ENCODE data around the gene CCR8. TPM values are rescaled to one million over a fixed set of nuclear protein-coding genes. Genes with fewer than 3 reads are reported as not detected.

Gene CCR8, protein sequence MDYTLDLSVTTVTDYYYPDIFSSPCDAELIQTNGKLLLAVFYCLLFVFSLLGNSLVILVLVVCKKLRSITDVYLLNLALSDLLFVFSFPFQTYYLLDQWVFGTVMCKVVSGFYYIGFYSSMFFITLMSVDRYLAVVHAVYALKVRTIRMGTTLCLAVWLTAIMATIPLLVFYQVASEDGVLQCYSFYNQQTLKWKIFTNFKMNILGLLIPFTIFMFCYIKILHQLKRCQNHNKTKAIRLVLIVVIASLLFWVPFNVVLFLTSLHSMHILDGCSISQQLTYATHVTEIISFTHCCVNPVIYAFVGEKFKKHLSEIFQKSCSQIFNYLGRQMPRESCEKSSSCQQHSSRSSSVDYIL
- not detected in 2 replicates for total RNA-seq (2014; rRNA removed; shearing (Covaris generic))

DNA sequence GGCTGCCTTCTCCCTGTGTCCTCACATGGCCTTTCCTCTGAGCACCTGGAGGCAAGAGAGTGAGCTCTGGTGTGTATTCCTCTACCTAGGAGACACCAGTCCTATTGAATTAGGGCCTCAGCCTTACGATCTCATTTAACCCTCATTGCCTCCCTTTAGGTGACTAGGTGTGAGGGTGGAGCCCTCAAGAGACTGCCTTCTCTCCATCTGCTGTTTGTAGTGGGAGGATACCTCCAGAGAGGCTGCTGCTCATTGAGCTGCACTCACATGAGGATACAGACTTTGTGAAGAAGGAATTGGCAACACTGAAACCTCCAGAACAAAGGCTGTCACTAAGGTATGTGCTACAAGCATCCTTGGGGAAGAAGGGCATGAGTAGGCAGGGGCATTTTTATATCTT, at the start of gene CCR8:
TSS of gene CCR8 (plus strand) at position 217 of the 400 bp plus-strand sequence. CDS start 2,623 bp downstream, outside the sequence.
- no peak for DNase-seq (ENCODE audit: low read depth)

DNA sequence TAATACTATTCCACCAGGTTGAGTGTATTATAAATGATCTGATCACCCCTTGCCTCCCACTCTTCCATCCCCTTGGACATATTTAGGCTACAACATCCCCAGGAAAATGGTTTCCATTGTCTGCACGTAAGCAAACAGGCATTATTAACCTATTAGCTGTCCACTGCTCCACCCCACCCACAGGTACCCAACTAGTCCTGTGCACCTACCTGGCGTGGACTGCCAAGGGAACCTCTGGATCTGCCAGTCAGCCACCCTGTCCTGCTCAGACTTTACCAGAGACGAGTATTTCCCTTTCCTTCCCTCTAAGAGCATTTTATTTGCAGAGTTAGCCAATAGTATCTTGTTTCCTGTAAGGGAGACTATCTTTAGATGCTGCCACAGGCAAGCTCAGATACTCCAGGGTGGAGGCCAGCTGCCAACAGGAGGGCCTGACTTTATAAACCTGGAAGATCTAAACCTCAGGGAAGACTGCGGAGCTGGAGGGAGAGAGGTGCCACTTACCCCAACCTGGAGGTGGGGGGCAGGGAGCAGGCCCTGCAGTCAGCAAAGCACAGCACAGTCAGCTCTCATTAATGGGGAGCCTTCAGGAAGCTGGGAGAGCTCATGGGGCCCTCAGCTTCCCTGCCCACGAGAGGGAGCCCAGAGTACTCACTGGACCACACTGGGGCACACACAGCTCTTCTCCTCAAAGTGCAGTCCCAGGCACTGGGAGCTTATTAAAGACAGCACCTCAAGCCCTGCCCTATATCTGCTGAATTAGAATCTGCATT, 49.6 kb upstream of the CCR8 start, which contains the start of gene CX3CR1:
TSS of gene CX3CR1 (minus strand) at position 292 of the 773 bp plus-strand sequence. CDS start 13,527 bp downstream, outside the sequence.
- DNase-seq (ENCODE audit: low read depth), result no peak

DNA sequence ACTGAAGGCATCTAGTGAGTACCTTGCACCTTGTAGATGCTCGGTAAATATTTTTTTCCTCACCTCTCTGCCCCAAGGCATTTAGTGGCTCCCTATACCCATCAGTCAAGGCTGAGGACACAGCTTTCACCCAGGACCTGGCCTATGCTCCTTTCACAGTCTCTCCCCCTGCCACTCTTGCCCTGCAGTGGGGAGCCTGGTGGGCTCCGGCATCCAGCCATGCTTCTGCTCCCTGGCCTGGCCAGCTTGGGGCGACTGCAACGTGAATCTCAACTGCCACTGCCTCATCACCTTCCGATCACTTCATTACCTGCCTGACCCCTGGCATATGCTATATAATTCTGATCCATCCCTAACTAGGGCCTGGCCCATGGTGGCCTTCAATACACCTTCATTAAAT, 48.9 kb upstream of the CCR8 start:
- DNase-seq (ENCODE audit: low read depth), result no peak

DNA sequence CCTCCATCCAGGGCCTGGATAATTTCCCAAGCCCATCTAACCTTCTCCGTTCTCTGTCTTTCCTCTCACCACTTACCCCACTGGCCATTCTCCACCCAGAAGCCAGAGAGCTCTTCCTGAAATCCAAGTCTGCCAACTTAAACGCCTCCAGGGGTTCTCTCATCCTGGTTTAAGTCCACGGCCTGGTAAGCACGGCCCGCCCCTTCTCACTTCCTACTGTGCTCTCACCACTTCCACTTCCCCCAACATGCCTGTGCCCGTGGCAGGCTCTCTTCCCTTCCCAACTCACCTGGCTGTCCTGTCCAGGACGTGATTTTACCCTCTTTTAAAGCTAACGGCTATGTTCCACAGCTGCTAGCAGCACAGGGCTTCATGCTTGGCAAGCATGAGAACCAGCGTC, 48.0 kb upstream of the CCR8 start:
- no peak for DNase-seq (ENCODE audit: low read depth)

DNA sequence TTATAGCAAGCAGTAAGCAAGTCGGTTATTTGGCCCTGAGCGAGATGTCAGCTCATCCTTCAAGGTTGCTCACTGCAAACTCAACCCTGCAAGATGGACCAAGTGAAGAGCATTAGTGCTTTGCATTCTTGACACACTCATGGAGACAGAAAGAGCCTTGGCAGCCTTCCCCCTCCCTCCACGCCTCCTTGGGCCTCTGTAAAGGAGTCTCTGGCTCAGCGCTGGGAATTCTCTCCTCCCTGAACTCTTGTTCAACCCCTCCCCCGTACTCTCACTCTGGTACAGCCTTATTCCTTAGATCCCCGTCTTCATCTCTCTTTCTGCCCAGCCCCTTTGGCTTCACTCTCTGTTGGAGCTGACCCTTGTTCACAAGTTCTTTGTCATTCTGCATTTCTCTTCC, 47.5 kb upstream of the CCR8 start:
- no peak for DNase-seq (ENCODE audit: low read depth)

DNA sequence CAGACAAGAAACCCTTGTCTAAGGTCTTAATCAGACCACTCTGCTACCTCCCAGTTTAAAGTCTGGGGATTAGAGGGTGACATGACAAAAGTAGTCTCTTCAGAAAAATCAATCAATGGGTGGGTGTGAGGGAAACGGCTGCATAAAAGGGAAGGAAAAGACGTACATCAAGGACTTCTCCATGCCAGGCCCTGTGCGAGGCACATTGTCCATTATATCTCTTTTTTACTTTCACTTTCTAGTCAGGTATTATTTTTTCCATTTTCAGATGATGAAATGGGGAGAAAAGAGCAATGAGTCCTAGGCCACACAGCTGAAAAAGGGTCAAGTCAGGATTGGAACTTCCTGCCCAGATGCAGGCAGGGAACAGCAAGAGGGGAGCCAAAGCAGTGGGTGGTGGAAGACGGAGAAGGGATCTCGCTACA, 45.0 kb upstream of the CCR8 start:
- DNase-seq (ENCODE audit: low read depth), result no peak

DNA sequence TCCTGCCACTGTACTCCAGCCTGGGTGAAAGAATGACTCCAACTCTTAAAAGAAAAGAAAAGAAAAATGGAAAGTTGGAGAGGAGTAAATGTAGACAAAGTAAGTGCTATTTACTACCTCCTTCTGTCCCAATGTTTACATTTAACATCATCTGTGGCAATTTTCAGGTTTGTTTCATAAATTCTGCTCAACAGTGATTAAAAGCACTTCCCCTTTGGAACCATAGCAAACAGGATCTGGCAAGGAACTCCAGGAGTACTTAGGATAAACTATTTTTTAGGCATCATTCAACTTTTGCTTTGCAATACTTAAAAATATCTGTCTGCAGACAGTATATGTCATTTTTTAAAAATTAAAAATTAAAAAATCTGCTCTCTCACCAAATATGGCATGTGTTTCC, 44.2 kb upstream of the CCR8 start:
- no peak for DNase-seq (ENCODE audit: low read depth)

DNA sequence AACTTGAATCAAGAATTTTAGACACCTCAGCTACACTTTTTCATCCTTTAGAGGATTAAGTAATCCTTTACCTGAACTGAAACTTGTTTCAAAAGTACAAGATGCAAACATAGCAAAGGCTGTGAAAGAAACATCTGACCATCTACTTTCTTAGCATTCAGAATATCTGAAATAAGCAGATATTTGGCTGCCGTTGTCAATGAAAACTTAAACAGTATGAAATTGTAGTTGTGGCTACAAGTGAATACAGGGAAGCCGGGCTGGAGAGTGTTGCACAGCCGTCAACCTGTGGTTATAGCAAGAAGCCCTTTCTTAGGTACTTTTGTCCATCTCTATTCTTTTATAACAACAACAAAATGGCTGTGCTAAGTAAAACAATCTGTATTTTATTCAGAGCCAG, 42.7 kb upstream of the CCR8 start:
- DNase-seq (ENCODE audit: low read depth), result no peak

DNA sequence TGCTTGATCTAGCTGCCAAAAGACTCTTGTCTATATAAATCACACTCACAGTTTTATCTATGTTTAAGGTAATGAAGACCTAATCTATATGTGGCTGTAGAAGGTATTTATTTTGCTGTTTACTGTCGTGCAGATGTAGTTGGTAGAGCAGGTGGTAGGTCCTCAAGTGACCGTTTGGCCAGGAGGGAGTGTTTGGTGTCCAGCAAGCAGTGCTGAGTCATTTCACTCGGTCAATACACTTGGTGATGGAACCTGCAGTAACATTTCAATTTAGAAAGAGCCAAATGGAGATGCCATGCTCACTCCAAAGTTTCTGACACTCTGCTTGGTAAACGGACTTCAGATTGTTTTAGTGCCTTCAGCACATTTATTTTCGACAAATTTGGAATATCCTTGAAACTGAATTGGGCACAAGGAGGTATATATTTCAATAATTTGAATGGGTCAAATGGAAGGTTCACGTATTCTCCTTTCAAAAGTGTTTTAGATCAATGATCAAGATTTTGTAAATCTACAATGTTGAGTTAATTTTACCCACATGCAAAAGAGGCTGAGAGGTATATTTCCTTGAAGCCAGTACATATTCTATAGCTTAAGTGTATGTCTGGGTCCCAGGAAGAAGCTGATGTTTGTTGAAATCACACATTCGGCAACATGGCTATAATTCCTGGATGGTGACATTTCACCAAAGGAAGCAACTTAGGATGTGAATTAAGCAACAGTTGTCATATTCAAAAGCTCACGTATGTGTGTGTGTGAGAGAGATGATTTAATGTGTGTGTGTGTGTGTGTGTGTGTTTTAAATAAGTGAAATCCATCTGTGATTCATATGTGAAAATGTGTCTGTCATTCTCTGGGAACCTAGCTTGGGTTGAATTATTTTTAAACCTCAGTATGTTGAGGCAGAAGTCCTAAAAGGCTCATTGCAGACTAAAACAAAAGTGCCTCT, 42.0 kb upstream of the CCR8 start:
- DNase-seq (ENCODE audit: low read depth), result no peak

DNA sequence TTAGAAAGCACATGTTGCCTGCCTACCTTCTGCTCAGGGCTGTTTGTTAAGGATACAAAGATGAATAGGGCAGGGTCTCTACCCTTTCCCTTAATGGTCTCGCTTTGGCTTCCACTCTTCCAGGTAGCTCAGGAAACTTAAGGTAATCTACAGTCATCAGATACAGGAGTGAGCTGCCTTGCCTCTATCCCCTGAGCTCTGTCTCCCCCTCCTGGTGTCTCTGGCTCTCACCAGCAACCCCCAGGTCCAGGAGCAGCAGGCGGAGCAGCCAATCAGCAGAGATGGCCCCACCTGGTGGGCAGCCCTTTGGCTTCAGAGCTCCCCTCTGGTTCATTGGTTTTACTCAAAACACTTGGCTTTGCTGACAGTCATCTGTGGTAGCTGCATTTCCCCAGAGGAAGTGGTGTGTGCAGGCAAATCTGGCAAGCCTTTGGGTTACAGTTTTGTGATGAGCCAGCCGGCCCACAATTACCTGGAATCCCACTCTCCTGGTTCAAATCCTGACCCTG, 41.2 kb upstream of the CCR8 start:
- peak; percentile 86 for DNase-seq (ENCODE audit: low read depth)

DNA sequence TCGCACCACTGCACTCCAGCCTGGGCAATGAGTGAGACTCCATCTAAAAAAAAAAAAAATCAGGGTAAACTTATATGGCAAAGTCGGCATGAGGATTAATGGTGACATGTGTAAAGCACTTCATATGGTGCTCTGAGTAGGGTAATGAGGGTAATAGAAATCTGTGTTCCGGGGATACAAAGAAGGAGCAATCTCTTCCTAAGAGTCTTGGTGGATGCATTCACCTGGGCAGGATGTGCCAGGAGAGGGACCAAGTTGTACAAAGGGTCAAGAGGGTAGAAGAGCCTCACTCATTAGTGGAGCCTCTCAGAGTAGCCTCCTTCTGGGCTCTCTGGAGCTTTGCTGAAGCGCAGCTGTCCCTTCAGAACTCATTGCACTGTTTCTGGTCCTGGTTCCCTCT, 40.4 kb upstream of the CCR8 start:
- DNase-seq (ENCODE audit: low read depth), result no peak

DNA sequence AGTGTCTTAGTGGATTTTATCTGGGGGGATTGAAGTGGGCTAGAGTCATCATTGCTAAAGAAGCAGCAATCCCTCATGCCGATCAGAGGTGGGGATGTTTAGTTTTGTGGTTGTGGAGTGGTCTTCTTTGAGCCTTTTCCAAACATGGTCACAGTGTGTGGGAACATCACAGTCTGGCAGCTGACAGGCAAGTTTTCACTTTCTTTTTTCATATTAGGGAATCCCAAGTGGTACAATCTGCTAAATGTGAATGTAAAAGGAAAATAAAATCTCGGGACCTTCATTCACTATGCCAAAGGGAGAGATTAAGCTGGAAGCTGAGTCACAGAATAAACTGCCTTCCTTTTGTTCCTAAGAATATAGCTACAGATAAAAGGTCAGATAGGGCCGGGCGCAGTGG, 39.3 kb upstream of the CCR8 start:
- peak; percentile 11 for DNase-seq (ENCODE audit: low read depth)

DNA sequence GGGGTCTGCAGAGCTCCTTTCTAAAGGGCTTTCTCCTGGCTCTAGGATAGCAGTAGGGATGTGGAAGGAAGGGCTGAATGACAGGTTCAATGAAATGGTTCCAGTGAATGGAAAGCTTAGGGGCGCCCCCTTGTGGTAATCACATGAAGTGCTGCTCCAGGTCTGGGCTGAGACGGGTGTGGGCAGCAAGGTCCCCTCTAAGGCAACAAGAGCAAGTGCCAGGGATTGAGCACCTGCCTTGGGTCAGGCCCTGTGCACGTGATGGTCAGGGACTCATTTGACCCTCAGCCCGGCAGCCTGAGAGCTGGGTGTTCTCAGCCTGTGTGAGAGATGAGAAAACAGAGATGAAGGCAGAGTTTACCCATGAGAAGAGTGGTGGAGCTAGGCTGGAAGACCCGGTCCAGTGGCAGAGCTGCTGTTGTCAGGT, 37.6 kb upstream of the CCR8 start:
- DNase-seq (ENCODE audit: low read depth), result peak; percentile 42

DNA sequence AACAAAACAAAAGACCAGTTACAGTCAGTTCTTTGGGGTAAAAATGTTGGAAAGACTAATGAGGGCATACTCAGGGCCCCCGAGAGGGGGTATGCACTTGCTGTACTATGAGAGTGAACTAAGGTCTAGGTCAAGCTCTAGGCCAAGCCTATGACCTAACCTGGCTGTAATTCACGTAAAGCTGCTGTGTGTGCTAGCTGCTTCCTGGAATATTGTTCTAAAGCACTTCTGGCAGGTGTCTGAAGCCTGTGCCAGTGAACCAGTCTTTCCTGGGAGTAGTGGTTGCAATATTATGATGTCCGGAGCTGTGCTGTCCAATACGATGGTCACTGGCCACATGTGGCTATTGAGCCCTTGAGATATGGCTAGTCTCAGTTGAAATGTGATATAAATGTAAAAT, 36.5 kb upstream of the CCR8 start:
- no peak for DNase-seq (ENCODE audit: low read depth)

DNA sequence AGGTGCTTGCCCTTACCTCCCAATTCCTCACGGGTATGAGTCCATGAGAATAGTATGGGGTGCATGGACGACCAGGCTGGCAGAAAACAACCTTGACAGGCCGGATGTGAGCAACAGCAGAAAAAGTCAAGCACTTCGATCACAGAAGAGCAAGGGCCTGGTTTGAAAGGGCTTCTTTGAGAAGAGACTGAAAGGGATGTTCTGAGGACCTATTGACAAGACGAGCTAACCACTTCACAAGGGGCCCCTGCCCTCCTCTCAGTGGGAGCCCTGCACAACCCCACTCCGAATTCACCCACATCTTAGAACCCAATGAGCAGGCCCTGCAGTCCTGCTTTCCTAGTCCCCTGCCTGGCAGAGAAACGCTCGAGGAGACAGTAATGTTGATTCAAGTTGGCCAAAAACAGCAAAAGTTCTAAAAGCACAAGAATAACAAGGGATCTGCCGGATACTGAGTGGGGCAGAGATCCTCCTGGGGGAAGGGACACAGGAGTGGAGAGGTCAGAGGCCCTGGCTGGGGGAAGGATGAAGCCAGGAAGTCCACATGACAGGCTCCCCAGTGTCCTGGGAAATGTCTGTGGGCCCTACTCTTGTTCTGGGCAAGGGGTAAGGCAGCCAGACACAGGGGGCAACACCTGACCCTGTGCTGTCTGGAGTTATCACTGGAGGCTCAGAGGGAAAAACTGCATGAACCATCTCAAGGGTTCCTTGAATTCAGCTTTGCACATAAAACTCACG, 34.9 kb upstream of the CCR8 start:
- DNase-seq (ENCODE audit: low read depth), result no peak

DNA sequence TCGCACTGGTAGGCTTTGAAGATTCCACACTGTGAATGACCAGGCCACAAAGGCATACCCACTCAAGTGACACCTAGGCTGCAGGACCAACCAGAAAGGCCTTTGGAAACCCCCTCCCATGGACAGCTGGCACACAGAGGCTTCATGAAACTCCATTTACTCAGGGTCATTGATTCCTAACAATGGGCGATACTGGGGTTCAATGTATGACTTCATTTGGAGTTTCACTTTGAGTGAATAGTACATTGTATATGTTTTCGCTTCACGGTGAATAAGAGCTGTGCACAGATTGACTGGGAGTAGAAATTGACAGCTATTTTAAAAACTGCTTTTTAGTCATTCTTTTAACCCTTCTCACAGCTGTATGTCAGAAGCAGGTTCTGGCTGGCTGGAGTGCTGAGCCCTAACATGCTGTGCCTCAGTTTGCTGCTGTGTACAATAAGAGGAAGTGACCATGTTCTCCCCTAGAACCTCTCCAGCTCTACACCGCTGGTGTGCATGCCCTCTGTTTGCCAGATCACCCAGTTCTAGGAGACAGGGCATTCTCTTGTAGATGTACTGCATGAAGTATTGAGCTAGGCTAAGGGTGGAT, 34.2 kb upstream of the CCR8 start:
- DNase-seq (ENCODE audit: low read depth), result no peak

DNA sequence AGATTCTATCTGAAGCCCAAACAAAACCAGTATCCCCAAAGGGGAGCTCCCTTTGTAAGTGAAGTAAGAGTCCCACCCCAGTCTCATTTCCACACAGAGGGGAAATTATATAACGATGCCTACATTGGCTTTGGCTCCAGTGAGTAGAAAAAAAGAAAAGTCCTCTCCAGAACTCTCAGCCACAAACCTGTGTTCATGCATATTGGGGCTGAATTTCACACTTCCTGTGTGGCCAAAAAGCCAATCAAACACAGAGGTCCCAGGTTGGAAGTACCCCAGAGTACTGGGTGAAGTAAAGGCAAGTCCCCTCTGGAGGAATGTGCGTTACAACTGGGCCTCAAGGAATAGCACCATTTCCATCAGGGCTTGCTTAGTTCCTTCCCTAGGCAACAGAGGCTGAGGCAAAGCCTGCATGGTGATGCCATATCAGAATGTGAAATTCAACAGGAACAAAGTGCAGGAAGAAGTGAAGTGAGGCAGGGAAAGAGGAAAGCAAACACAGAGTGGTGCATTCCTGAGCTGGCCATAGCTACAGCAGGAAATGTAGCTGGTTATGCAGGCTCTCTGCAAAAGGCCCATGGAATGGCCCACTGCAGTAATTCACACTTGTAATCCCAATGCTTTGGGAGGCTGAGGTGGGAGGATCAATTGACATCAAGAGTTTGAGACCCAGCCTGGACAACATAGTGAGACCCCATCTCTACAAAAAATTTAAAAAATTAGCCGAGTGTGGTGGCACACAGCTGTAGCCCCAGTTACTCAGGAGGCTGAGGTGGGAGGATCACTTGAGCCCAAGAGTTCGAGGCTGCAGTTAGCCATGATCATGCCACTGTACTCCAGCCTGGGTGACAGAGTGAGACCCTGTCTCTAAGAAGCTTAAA, 33.1 kb upstream of the CCR8 start:
- no peak for DNase-seq (ENCODE audit: low read depth)

DNA sequence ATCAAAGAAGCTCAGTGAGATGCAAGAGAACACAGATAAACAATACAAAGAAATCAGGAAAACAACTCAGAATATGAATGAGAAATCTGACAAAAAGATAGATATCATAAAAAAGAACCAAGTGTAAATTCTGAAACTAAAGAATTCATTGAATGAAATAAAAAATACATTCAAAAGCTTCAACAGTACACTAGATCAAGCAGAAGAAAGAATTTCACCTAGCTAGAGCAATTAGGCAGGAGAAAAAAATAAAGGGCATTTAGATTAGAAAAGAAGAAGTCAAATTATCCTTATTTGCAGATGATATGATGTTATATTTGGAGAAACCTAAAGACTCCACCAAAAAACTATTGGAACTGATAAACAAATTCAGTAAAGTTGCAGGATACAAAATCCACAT, 30.2 kb upstream of the CCR8 start:
- no peak for DNase-seq (ENCODE audit: low read depth)

DNA sequence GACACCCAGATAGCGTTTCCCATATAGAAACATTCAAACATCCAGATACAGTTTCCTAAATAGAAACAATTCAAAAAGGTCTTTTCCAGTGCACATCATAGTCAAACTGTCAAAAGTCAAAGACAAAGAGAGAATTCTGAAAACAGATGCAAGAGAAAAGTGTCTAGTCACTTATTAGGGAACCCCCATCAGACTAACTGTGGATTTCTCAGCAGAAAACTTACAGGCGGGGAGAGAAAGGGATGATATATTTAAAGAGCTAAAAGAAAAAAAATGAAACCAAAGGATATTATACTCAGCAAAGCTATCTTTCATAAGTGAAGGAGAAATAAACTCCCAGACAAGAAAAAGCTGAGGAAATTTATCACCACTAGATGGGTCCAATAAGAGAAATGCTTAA, 27.3 kb upstream of the CCR8 start:
- DNase-seq (ENCODE audit: low read depth), result no peak

DNA sequence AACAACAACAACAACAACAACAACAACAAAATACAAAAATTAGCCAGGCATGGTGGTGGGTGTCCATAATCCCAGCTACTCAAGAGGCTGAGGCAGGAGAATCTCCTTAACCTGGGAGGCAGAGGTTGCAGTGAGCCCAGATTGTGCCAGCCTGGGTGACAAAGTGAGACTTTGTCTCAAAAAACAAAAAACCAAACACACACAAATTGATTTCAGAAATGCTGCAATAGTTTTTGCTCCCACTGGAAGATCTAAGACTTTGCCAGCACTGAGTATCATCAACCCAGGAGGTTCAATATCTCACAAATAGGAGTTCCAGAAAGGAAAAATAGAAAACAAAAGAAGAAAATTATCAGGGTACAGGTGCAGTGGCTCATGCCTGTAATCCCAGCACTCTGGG, 16.2 kb upstream of the CCR8 start:
- no peak for DNase-seq (ENCODE audit: low read depth)

Measured in Daoy (cell line).